GM10847 (cell line): ENCODE data around the gene MACF1.

Experiments
- POLR2A ChIP-seq: IDR thresholded peaks from 2 replicates; pipeline ENCODE4 v1.6.1; 2011; ENCODE audit not compliant: insufficient read length; ENCODE audit errors: extremely low read depth

The MACF1 gene

GRCh38 chr1:39413902-39414528 is 209.5 kb downstream of the MACF1 start:
- no peak for TF ChIP-seq POLR2A

GRCh38 chr1:39415553-39415952 is 211.1 kb downstream of the MACF1 start:
- TF ChIP-seq POLR2A, result no peak

GRCh38 chr1:39416609-39417008 is 212.1 kb downstream of the MACF1 start:
- TF ChIP-seq POLR2A, result no peak

GRCh38 chr1:39418236-39418635 is 213.7 kb downstream of the MACF1 start:
- no peak for TF ChIP-seq POLR2A

- TF ChIP-seq POLR2A, result no peak
These were observed 216.0 kb downstream of the MACF1 start for GRCh38 chr1:39420493-39420892.

- TF ChIP-seq POLR2A, result no peak
These were observed 218.1 kb downstream of the MACF1 start for GRCh38 chr1:39422614-39423013.

GRCh38 chr1:39425151-39425550 is 220.7 kb downstream of the MACF1 start:
- no peak for TF ChIP-seq POLR2A

GRCh38 chr1:39425634-39426033 is 221.1 kb downstream of the MACF1 start:
- TF ChIP-seq POLR2A, result no peak

- no peak for TF ChIP-seq POLR2A
These were observed 221.9 kb downstream of the MACF1 start for GRCh38 chr1:39426346-39426745.

- TF ChIP-seq POLR2A, result no peak
These were observed 222.9 kb downstream of the MACF1 start for GRCh38 chr1:39427374-39427773.

GRCh38 chr1:39427912-39428311 is 223.4 kb downstream of the MACF1 start:
- TF ChIP-seq POLR2A, result no peak

GRCh38 chr1:39431927-39432326 is 227.4 kb downstream of the MACF1 start:
- TF ChIP-seq POLR2A, result no peak

GRCh38 chr1:39434797-39435395 is 230.4 kb downstream of the MACF1 start:
- TF ChIP-seq POLR2A, result no peak

GRCh38 chr1:39435597-39435996 is 231.1 kb downstream of the MACF1 start:
- TF ChIP-seq POLR2A, result no peak

- TF ChIP-seq POLR2A, result no peak
These were observed 232.3 kb downstream of the MACF1 start for GRCh38 chr1:39436842-39437241.

- no peak for TF ChIP-seq POLR2A
These were observed 233.5 kb downstream of the MACF1 start for GRCh38 chr1:39438042-39438441.

GRCh38 chr1:39440856-39441255 is 236.4 kb downstream of the MACF1 start:
- TF ChIP-seq POLR2A, result no peak

- no peak for TF ChIP-seq POLR2A
These were observed 237.3 kb downstream of the MACF1 start for GRCh38 chr1:39441797-39442196.

GRCh38 chr1:39445573-39445972 is 241.1 kb downstream of the MACF1 start:
- TF ChIP-seq POLR2A, result no peak
